ENCODE data around the gene GJB5. TPM values are rescaled to one million over a fixed set of nuclear protein-coding genes. Genes with fewer than 3 reads are reported as not detected.

Gene GJB5
- total RNA-seq, 1 experiment from 2014 or later: not detected

GRCh38 chr1:34740161-34740868 is 14.5 kb upstream of the GJB5 start:
- in situ Hi-C loops (cut with HindIII; ENCODE audit: low pct_unique_long_range_greater_than_20kb, low sequenced_read_pairs): no loop called here

GRCh38 chr1:34742667-34743270 is 12.1 kb upstream of the GJB5 start:
- in situ Hi-C loops (cut with HindIII; ENCODE audit: low pct_unique_long_range_greater_than_20kb, low sequenced_read_pairs): no loop called here
- peak; percentile 64 for DNase-seq (ENCODE audit: low read depth, low spot score)

More at GRCh38 chr1:34740161-34740868, 14.5 kb upstream of the GJB5 start:
- no peak for DNase-seq (ENCODE audit: low read depth, low spot score)

- in situ Hi-C loops (cut with HindIII; ENCODE audit: low pct_unique_long_range_greater_than_20kb, low sequenced_read_pairs): no loop called here
- no peak for DNase-seq (ENCODE audit: low read depth, low spot score)
Measured at GRCh38 chr1:34743775-34744174, 11.1 kb upstream of the GJB5 start.

- in situ Hi-C loops (cut with HindIII; ENCODE audit: low pct_unique_long_range_greater_than_20kb, low sequenced_read_pairs): no loop called here
- DNase-seq (ENCODE audit: low read depth, low spot score): no peak
Measured at GRCh38 chr1:34744851-34745250, 10.0 kb upstream of the GJB5 start.

- in situ Hi-C loops (cut with HindIII; ENCODE audit: low pct_unique_long_range_greater_than_20kb, low sequenced_read_pairs): no loop called here
- DNase-seq (ENCODE audit: low read depth, low spot score): no peak
Measured at GRCh38 chr1:34745666-34746065, 9.2 kb upstream of the GJB5 start.

GRCh38 chr1:34746101-34746500 is 8.7 kb upstream of the GJB5 start:
- in situ Hi-C loops (cut with HindIII; ENCODE audit: low pct_unique_long_range_greater_than_20kb, low sequenced_read_pairs): no loop called here
- no peak for DNase-seq (ENCODE audit: low read depth, low spot score)

GRCh38 chr1:34746785-34747637 is 7.8 kb upstream of the GJB5 start:
- in situ Hi-C loops (cut with HindIII; ENCODE audit: low pct_unique_long_range_greater_than_20kb, low sequenced_read_pairs): no loop called here

GRCh38 chr1:34747638-34747941 is 7.3 kb upstream of the GJB5 start:
- in situ Hi-C loops (cut with HindIII; ENCODE audit: low pct_unique_long_range_greater_than_20kb, low sequenced_read_pairs): no loop called here
- DNase-seq (ENCODE audit: low read depth, low spot score): no peak

More at GRCh38 chr1:34746785-34747637, 7.8 kb upstream of the GJB5 start:
- DNase-seq (ENCODE audit: low read depth, low spot score): no peak

GRCh38 chr1:34749992-34750391 is 4.9 kb upstream of the GJB5 start:
- in situ Hi-C loops (cut with HindIII; ENCODE audit: low pct_unique_long_range_greater_than_20kb, low sequenced_read_pairs): no loop called here
- DNase-seq (ENCODE audit: low read depth, low spot score): no peak

- no peak for DNase-seq (ENCODE audit: low read depth, low spot score)
- in situ Hi-C loops (cut with HindIII; ENCODE audit: low pct_unique_long_range_greater_than_20kb, low sequenced_read_pairs): no loop called here
Measured at GRCh38 chr1:34750610-34751009, 4.2 kb upstream of the GJB5 start.

GRCh38 chr1:34753163-34753562 is 1.7 kb upstream of the GJB5 start:
- no peak for DNase-seq (ENCODE audit: low read depth, low spot score)

GRCh38 chr1:34755961-34756360 is 1.1 kb downstream of the GJB5 start:
- DNase-seq (ENCODE audit: low read depth, low spot score): no peak
- in situ Hi-C loops (cut with HindIII; ENCODE audit: low pct_unique_long_range_greater_than_20kb, low sequenced_read_pairs): no loop called here

More at GRCh38 chr1:34753163-34753562, 1.7 kb upstream of the GJB5 start:
- in situ Hi-C loops (cut with HindIII; ENCODE audit: low pct_unique_long_range_greater_than_20kb, low sequenced_read_pairs): no loop called here

GRCh38 chr1:34757386-34757785 is 2.5 kb downstream of the GJB5 start:
- no peak for DNase-seq (ENCODE audit: low read depth, low spot score)
- in situ Hi-C loops (cut with HindIII; ENCODE audit: low pct_unique_long_range_greater_than_20kb, low sequenced_read_pairs): no loop called here

- DNase-seq (ENCODE audit: low read depth, low spot score): no peak
- in situ Hi-C loops (cut with HindIII; ENCODE audit: low pct_unique_long_range_greater_than_20kb, low sequenced_read_pairs): no loop called here
Measured at GRCh38 chr1:34758751-34759150, 3.9 kb downstream of the GJB5 start.

GRCh38 chr1:34759503-34760357 is 4.9 kb downstream of the GJB5 start, which contains the start of gene GJB4:
TSS of gene GJB4 (plus strand) at chr1:34759740. CDS start at chr1:34761255, 1,515 bp downstream.
- in situ Hi-C loops (cut with HindIII; ENCODE audit: low pct_unique_long_range_greater_than_20kb, low sequenced_read_pairs): no loop called here
- no peak for DNase-seq (ENCODE audit: low read depth, low spot score)

GRCh38 chr1:34761176-34761761 is 6.4 kb downstream of the GJB5 start:
- in situ Hi-C loops (cut with HindIII; ENCODE audit: low pct_unique_long_range_greater_than_20kb, low sequenced_read_pairs): no loop called here
- DNase-seq (ENCODE audit: low read depth, low spot score): no peak

- in situ Hi-C loops (cut with HindIII; ENCODE audit: low pct_unique_long_range_greater_than_20kb, low sequenced_read_pairs): no loop called here
- no peak for DNase-seq (ENCODE audit: low read depth, low spot score)
Measured at GRCh38 chr1:34761776-34762307, 7.0 kb downstream of the GJB5 start.

All from SK-MEL-5 (cell line).